ENCODE results near the gene ERC1.
"Not testable (repeated sequence)": the region's sequence is repeated elsewhere in the genome, so short reads cannot be mapped to it uniquely, and the experiment has no call there.

The ERC1 gene

GRCh38 chr12:1132311-1132710 lies 141.3 kb downstream of the ERC1 start:
- DNase-seq, result no peak

- DNase-seq, result no peak
Measured at GRCh38 chr12:1138691-1139090, 147.7 kb downstream of the ERC1 start.

DNA sequence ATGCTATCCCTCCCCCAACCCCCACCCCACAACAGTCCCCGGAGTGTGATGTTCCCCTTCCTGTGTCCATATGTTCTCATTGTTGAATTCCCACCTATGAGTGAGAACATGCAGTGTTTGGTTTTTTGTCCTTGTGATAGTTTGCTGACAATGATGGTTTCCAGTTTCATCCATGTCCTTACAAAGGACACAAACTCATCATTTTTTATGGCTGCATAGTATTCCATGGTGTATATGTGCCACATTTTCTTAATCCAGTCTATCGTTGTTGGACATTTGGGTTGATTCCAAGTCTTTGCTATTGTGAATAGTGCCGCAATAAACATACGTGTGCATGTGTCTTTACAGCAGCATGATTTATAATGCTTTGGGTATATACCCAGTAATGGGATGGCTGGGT lies 155.7 kb downstream of the ERC1 start:
- DNase-seq, result not testable (repeated sequence)

DNA sequence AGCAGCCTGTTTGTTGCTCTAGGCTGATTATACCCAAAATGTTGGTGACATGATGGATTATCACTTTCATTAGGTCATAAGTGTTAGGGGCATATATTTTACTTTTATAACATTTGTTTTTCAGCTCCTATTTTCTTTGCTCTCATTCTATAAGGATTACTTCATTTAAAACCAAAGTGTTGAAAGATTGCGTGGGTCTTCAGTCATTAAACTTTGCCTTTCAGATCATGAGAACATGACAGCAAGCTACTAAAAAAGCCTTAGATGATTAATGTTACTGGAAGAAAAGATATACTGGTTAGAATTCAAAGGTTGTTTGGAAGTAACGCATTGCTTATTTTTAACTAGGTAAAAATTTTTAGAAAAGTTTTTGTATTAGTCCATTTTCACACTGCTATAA lies 156.8 kb downstream of the ERC1 start:
- DNase-seq, result no peak

DNA sequence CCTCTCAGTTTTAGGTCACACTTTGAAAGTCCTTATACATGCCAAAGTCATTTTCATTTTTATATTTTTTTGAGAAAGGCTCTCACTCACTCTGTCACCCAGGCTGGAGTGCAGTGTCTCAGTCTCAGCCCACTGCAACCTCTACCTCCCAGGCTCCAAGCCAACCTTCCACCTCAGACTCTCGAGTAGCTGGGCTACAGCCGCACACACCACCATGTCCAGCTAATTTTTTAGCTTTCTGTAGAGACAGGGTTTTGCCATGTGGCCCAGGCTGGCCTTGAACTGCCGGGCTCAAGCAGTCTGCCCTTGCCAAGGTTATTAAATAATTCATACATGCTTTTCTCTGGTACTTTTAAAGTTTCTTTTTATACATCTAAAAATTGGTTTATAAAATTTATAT lies 166.0 kb downstream of the ERC1 start:
- no peak for DNase-seq

DNA sequence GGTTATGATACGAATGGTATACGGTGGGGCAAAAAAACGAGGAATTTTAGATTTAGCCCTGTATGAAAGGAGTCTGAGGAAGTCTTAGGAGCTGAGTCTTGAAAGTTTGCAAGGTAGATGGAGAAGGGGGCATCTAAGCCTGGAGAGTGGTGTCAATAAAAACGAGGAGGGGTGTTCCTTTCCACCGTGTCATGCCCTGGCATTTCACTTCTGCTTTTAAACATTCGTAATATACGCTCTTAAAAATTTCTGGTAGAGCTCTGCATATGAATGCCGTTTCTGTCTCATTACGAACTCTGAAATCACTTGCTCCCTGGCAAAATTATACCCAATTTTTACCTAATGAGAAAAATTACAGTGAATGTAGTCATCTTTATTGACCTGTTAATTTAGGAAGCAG lies 170.2 kb downstream of the ERC1 start:
- DNase-seq, result no peak

DNA sequence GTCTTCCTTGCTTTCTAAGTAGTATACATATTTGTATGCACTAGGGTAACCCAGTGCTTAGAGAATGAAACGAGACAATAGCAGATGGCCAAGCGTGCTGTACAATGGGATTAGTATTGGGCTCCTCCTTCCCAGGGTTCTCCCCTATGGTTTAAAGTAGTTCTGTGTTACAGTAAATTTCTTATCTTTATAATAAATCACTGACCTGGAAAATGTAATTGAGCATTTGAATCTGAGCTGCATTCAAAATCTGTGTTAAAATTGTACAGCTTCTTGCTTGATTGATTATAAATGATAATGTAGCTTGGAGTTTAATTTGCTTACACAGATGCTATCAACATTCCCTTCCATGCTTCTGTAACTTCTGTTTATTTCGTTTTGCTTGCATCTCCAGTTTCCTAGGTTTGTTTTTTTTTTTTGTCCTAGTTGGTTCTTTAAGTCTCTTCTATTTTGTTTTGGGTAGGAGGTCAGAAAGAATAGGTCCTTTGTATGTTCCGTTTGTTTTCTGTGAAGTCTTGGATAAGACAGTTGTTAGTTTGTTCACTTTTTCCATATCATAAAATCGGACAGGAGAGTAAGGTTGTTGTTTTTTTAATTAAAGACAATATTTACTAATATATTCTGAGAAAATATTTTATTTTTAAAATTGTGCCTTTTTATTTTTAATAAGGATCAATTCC lies 171.2 kb downstream of the ERC1 start:
- peak; percentile 10 for DNase-seq

DNA sequence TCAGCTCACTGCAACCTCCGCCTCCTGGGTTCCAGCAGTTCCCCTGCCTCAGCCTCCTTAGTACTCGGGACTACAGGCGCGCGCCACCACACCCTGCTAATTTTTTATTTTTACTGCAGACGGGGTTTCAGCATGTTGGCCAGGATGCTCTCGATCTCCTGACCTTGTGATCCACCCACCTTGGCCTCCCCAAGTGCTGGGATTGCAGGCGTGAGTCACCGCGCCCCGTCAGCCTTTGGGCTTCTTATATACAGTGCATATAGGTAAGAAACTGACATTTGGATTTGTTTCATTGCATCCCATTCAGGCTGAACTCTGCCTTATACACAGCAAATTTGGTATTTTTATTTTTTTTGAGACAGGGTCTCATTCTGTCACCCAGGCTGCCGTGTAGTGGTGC lies 176.8 kb downstream of the ERC1 start:
- DNase-seq, result no peak

GRCh38 chr12:1170411-1170810 lies 179.4 kb downstream of the ERC1 start:
- no peak for DNase-seq

DNA sequence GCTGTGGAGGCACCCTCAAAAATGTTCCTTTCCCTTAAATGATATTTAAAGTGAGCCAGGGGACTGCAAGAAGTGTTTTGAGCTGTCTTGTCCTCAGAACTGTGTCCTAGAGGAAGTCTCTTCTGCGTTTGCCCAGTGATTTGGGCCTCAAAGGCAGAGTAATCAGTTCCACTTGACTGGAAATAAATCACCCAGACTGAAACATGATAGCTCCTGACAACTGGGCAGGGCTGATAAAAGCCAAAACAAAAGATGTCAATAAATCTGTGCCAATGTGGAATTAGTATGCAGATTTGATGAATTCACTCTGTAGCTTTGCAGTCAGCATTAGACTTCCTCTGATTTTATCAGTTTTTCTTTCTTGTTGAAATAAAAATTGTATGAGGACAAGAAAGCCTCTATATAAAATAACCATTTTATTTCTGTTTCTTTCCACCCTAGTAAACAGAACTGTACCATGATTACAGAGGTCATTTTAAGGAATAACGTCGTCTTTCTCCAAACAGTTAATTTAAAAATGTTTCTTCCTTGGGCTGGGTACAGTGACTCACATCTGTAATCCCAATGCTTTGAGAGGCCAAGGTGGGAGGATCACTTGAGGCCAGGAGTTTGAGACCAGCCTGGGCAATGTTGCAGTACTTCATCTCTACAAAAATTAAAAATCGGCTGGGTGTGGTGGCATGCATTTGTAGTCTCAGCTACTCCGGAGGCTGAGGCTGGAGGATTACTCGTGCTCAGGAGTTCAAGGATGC lies 180.8 kb downstream of the ERC1 start:
- peak; percentile 86 for DNase-seq

GRCh38 chr12:1173781-1174617 lies 183.0 kb downstream of the ERC1 start:
- peak; percentile 60 for DNase-seq

DNA sequence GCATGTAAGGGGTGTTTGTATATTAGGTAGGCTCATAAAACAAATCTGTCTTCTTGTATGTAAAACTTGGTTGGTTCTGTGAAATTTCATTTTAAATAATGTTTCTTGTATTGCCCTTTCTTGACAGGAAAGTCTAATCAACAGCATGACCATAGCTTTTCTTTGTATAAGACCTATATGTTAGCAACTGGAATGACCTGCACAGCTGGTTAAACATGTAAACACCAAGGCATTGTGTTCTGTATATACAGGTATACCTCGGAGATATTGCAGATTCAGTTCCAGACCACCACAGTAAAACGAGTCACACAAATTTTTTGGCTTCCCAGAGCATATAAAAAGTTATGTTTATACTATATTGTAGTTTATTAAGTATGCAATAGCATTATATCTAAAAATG lies 183.6 kb downstream of the ERC1 start:
- DNase-seq, result peak; percentile 30

GRCh38 chr12:1176191-1176590 lies 185.2 kb downstream of the ERC1 start:
- DNase-seq, result no peak

DNA sequence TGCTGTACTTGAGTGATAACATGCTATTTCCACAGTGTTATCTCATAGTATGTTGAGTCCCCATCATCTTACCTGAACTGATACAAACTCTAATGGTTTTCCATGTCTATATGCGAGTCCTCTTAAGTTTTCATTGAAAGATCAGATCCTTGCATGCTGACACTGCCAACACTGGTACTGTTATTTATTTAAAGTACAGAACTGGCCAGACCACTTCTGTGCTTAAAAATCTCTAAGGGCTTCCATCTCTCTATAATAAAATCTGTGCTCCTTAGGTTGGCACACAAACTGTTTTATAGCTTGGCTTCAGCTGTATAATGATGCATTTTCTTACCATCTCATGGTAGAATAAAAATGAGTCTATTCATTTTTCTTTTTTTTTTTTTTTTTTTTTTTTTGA lies 188.1 kb downstream of the ERC1 start:
- no peak for DNase-seq

DNA sequence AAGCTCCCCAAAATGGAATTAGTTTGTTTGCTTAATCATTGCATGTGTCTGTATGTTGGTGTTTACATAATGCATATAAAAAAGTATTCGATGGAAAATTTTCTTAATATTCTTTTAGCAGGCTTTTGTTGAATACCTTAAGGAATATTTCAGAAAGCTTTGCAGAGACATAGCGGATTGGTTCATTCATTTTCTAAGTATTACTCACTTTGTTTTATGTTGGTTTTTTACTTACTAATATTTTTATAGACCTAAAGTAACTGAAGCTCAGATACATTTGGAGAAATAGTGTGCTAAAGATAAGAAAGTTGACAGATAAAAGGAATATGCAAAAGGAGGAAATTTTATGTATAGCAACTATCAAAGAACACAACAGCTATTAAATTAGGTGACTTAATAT lies 191.0 kb downstream of the ERC1 start:
- DNase-seq, result no peak

DNA sequence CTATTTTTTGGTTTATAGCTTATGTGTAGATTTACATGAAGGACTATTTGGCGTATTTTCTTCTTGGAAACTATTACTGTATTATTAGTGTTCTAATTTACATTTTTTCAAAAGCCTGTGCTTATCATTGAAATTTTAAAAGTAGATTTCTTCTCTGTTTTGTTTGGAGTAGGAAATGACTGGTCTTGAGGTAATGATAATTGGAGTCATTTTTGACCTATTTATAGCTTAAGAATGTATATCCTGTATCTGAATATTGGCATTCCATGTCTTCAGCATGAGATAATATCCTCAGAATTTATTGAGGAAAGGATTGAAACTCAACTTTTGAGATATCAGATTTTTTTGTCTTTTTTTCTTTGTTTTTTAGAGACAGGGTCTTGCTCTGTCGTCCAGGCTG lies 193.4 kb downstream of the ERC1 start:
- no peak for DNase-seq

DNA sequence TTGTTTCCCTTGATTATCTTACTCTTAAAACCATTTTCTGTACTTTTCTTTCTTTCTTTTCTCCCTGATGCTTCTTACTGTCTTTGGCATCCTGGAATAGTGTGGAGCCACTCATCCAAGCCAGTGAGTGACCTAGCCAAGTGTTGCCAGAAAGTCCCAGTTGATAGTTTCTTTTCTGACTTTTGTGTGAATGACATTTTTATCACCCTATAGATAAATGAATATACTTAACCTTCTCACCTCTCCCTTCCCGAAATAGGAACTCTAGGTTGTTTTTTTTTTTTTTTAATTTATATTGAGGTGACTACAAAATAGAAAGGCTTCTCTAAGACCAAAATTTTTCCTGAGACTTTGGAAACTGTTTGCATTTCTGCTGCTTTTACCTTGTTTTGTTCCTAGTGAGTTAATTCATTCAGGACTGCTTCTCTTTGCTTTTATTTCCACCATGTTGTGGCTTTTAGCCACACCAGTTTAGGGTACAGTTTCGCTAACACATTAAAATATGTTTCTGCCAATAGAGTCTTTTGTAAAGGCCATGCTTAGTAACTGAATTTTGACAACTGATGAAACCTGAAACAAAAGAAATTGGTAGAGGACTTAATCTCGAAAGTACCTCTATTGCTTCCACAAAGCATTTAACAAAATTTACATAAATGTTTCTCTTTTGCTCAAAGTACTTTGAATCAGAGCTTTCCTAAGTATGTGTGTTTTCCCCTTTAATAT lies 194.6 kb downstream of the ERC1 start:
- DNase-seq, result no peak

DNA sequence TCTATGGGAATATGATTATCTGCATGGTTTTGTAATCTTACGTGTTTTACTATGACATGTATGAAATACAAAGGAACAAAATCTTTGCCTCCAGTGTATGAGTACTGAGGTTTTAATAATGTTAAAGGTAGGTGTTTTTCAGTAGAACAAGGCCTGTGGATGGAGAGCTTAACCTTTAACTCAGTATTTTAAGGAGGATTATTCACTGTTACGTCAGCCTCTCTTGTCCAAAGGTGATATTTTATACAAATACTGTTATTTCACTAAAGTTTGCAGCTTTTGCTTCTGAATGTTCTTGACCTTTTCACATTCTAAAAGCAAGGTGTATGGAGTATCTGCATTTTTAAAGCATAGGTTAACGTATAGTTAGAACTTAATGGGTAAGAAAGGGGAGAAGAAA lies 195.3 kb downstream of the ERC1 start:
- DNase-seq, result no peak

DNA sequence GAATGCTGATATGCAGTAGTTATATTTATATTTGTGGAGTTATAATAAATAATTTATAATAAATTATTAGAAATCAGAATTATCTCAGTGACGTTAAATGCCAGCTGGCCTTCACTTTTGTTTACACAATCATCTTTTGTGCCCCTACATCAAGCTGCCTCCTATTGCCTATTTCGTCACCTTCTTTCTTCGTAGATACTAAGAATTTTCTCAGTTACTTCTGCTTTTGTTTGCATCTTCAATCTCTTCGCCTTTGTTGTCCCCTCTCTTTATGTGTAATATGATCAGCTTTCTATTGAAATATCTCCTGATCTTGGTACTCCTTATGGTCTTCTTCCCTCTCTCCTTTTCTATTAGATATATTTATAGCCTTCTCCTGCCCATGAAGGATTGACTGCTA lies 197.0 kb downstream of the ERC1 start:
- DNase-seq, result no peak

DNA sequence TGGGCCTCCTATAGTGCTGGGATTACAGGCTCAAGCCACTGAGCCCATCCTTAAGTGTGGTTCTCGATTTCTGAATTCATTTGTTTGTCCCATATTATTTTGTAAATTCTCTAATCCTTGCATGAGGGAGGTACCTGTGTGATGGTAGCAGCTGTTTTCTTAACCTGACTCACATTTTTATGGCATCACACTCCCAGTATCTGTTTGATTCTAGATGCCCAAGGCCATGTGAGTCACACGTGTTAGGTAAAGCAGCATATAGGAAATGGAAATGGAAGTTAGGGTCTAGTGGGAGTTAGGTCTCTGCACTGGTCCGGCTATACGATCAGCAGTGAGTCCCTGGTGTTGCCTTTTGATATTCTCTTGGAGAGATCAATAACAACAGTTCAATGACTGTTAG lies 198.1 kb downstream of the ERC1 start:
- no peak for DNase-seq

DNA sequence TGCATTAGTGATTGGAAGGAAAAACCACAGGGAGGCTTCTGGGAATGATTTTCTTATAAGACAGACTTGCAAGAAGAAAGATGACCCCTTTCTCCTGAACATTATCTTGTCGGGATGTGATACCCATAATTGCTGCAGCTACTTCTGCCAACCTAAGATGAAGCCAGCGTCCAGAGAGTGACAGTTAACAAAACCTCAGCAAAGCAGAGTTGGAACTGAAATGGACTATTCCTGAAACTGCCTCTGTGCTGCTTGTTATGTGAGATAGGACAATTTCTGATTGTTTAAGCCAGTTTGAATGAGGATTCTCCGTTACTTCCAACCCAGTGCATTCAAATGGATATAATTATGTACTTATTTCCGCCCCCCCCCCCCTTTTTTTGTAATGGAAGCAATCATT lies 204.5 kb downstream of the ERC1 start:
- DNase-seq, result no peak

- DNase-seq, result no peak
Measured at GRCh38 chr12:1197264-1198018, 206.4 kb downstream of the ERC1 start.

All from NCI-H1092 treated with DMSO at 0.1 percent for 48 hours (cell line).